KMS-11 (cell line): ENCODE measurements around the gene RBM8A.

ENCODE experiments used
- H2AFZ ChIP-seq: fragments of 200-600 bp; sonication (generic); 2 replicates; pipeline ENCODE4 v1.6.1; 2016; ENCODE audit warnings: antibody characterized with exemption, mixed run types, low read depth
- H3K27ac ChIP-seq: fragments of 200-600 bp; sonication (generic); 2 replicates; pipeline ENCODE4 v1.6.1; 2016; ENCODE audit warnings: mild to moderate bottlenecking, mixed run types
- H3K27me3 ChIP-seq: fragments of 200-600 bp; sonication (generic); 2 replicates; pipeline ENCODE4 v1.6.1; 2017; ENCODE audit warnings: mild to moderate bottlenecking, low read depth, mixed run types, moderate library complexity; ENCODE audit not compliant: insufficient read depth
- H3K36me3 ChIP-seq: fragments of 200-600 bp; sonication (generic); 2 replicates; pipeline ENCODE4 v1.6.1; 2017; ENCODE audit warnings: mild to moderate bottlenecking, mixed run types; ENCODE audit not compliant: insufficient read depth
- H3K4me1 ChIP-seq: fragments of 200-600 bp; sonication (generic); 2 replicates; pipeline ENCODE4 v1.6.1; 2016; ENCODE audit warnings: mild to moderate bottlenecking, low read depth, mixed run types; ENCODE audit not compliant: poor library complexity, severe bottlenecking
- H3K4me2 ChIP-seq: fragments of 200-600 bp; sonication (generic); 2 replicates; pipeline ENCODE4 v1.7.0; 2016; ENCODE audit warnings: mild to moderate bottlenecking, mixed run types
- H3K4me3 ChIP-seq: fragments of 200-600 bp; sonication (generic); IDR thresholded peaks from 2 replicates; pipeline ENCODE4 v1.6.1; 2017; ENCODE audit warnings: low read depth, low read length, mixed read lengths; ENCODE audit not compliant: insufficient read depth
- H3K79me2 ChIP-seq: fragments of 200-600 bp; sonication (generic); 2 replicates; pipeline ENCODE4 v1.6.1; 2016; ENCODE audit warnings: low read depth, mixed run types; ENCODE audit not compliant: insufficient read depth
- H3K9ac ChIP-seq: fragments of 200-600 bp; sonication (generic); 2 replicates; pipeline ENCODE4 v1.6.1; 2016; ENCODE audit warnings: mild to moderate bottlenecking, mixed run types
- H4K20me1 ChIP-seq: fragments of 200-600 bp; sonication (generic); 2 replicates; pipeline ENCODE4 v1.6.1; 2016; ENCODE audit warnings: mild to moderate bottlenecking, mixed run types; ENCODE audit not compliant: insufficient read depth
- CTCF ChIP-seq: fragments of 200-600 bp; sonication (generic); conservative IDR thresholded peaks from 2 replicates; pipeline ENCODE4 v1.6.1; 2017; ENCODE audit warnings: low read depth, mild to moderate bottlenecking, antibody characterized with exemption, low read length, moderate library complexity, mixed read lengths

RBM8A gene

DNA sequence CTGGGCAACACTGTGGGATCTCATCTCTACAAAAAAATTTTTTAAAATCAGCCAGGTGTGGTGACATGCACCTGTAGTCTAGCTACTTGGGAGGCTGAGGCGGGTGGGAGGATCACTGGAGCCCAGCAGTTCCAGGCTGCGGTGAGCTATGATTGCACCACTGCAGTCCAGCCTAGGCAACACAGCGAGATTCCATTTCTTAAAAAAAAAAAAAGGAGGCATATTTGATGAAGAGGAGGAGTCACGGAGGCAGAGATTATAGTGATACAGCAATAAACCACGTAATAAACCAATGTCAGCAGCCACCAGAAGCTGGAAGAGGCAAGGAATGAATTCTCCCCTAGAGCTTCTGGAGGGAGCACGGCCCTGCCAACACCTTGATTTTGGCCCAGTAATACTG, 26.6 kb upstream of the RBM8A start:
- H3K9ac ChIP-seq = no peak overlapping the region
- H3K79me2 ChIP-seq = peaks cover 4% of the 10 kb centered on the region; the same call in 1 of the 2 replicates
- peaks cover 25% of the 10 kb centered on the region for H3K4me1 ChIP-seq
- no peaks in the 10 kb centered on the region for H3K27me3 ChIP-seq
- TF ChIP-seq CTCF = no peak
- H3K27ac ChIP-seq = no peak overlapping the region
- no peak overlapping the region for H3K4me3 ChIP-seq
- no peaks in the 10 kb centered on the region for H3K36me3 ChIP-seq
- H4K20me1 ChIP-seq = no peaks in the 10 kb centered on the region
- no peak overlapping the region for H2AFZ ChIP-seq
- no peak overlapping the region for H3K4me2 ChIP-seq

DNA sequence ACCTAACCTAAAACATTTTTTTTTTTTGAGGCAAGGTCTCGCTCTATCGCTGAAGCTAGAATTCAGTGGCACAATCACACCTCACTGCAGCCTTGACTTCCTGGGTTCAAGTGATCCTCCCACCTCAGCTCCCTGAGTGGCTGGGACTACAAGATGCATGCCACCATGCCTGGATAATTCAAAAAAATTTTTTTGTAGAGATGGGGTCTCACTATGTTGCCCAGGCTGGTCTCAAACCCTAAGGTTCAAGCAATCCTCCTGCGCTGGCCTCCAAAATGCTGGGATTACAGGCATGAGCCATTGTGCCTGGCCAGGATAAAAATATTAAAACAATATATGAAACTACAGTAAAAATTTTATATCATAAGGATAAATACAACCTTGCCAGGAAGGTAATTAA, 25.6 kb upstream of the RBM8A start:
- H3K36me3 ChIP-seq = no peaks in the 10 kb centered on the region
- H3K4me3 ChIP-seq = no peak overlapping the region
- TF ChIP-seq CTCF = no peak
- peaks cover 4% of the 10 kb centered on the region; the same call in 1 of the 2 replicates for H3K79me2 ChIP-seq
- no peak overlapping the region for H2AFZ ChIP-seq
- H3K4me1 ChIP-seq = peaks cover 16% of the 10 kb centered on the region
- no peak overlapping the region for H3K4me2 ChIP-seq
- H3K9ac ChIP-seq = no peak overlapping the region
- no peaks in the 10 kb centered on the region for H4K20me1 ChIP-seq
- no peak overlapping the region for H3K27ac ChIP-seq
- H3K27me3 ChIP-seq = no peaks in the 10 kb centered on the region

DNA sequence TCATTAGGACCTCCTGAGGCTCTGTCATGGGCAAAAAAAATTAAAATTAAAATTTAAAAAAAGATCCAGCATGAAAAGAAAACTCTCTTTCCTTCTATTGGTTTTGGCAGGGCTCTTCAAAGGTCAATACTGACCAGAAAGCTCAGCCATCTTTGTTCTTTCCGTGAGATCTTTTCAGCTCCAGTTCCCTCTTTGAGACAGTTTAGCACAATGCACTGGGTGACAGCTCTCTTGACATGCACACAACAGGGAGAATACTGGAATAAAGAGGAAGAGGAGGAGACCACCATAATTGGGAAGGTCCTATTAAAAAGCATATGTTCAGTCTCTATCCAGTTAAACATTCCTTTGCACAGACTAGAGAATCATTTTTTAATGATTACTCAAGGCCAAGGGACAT, 24.2 kb upstream of the RBM8A start:
- Histone ChIP-seq H3K79me2 (no peaks in the 10 kb centered on the region; the same call in 1 of the 2 replicates), H3K4me2 (no peak overlapping the region)

DNA sequence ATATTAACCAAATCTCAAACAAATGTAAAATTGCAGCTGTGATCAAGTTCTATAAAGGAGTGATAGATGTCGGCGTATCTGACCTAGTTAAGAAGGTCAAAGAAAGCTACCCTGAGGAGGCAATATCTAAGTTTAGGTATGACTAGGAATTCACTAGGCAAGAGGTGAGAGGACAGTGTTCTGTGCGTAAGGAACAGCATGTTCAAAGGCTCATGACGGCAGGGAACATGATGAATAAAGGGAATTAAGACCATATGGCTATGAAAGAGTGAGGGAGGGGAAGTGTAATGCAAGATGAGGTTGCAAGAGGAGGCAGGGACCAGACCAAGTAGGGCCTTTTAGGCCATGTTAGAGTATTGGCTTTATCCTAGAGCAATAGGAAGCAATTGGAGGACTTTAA, 21.9 kb upstream of the RBM8A start:
- H3K4me1 ChIP-seq = no peaks in the 10 kb centered on the region
- H3K27ac ChIP-seq = no peak overlapping the region
- no peak overlapping the region for H3K4me2 ChIP-seq
- H4K20me1 ChIP-seq = no peaks in the 10 kb centered on the region
- TF ChIP-seq CTCF = no peak
- H3K4me3 ChIP-seq = no peak overlapping the region
- H3K79me2 ChIP-seq = no peaks in the 10 kb centered on the region; the same call in 1 of the 2 replicates
- H3K27me3 ChIP-seq = no peaks in the 10 kb centered on the region
- H3K36me3 ChIP-seq = no peaks in the 10 kb centered on the region
- H2AFZ ChIP-seq = no peak overlapping the region
- no peak overlapping the region for H3K9ac ChIP-seq

More for the DNA sequence above, 24.2 kb upstream of the RBM8A start:
- Histone ChIP-seq H3K9ac (no peak overlapping the region), H3K4me1 (peaks cover 9% of the 10 kb centered on the region), H2AFZ (no peak overlapping the region), H4K20me1 (no peaks in the 10 kb centered on the region), H3K27ac (no peak overlapping the region), H3K36me3 (no peaks in the 10 kb centered on the region), H3K4me3 (no peak overlapping the region), H3K27me3 (no peaks in the 10 kb centered on the region)
- no peak for TF ChIP-seq CTCF
